Neuronal stem cell (in vitro differentiated cells): ENCODE data around the gene MAPKAPK3.

ENCODE experiments used
- DNase-seq: peaks from one replicate; pipeline ENCODE4 v3.0.0-alpha.2; 2013; ENCODE audit warnings: low spot score
- H2AFZ ChIP-seq: one replicate; pipeline ENCODE4 v1.6.1; 2013; ENCODE audit warnings: mild to moderate bottlenecking, low read length, inconsistent platforms
- H2AK5ac ChIP-seq: 2 replicates; pipeline ENCODE4 v1.6.1; 2013; ENCODE audit warnings: low read depth, mild to moderate bottlenecking, inconsistent platforms, low read length, moderate library complexity, mixed read lengths
- H2BK120ac ChIP-seq: 2 replicates; pipeline ENCODE4 v1.6.1; 2013; ENCODE audit warnings: low read depth, mild to moderate bottlenecking, inconsistent platforms, low read length, moderate library complexity, mixed read lengths
- H2BK12ac ChIP-seq: one replicate; pipeline ENCODE4 v1.6.1; 2013; ENCODE audit warnings: low read length, inconsistent platforms
- H2BK15ac ChIP-seq: 2 replicates; pipeline ENCODE4 v1.6.1; 2013; ENCODE audit warnings: mild to moderate bottlenecking, low read length, inconsistent platforms, mixed read lengths
- H2BK5ac ChIP-seq: one replicate; pipeline ENCODE4 v1.6.1; 2013; ENCODE audit warnings: inconsistent platforms, mild to moderate bottlenecking, low read length, moderate library complexity
- H3K14ac ChIP-seq: one replicate; pipeline ENCODE4 v1.6.1; 2013; ENCODE audit warnings: low read length, inconsistent platforms
- H3K18ac ChIP-seq: 2 replicates; pipeline ENCODE4 v1.6.1; 2013; ENCODE audit warnings: low read length, inconsistent platforms
- H3K23ac ChIP-seq: 2 replicates; pipeline ENCODE4 v1.6.1; 2013; ENCODE audit warnings: low read depth, mild to moderate bottlenecking, mixed read lengths, low read length, inconsistent platforms; ENCODE audit not compliant: poor library complexity
- H3K27ac ChIP-seq: replicated peaks from 3 replicates; pipeline ENCODE4 v1.5.1; 2013; ENCODE audit warnings: low read length, inconsistent platforms
- H3K27me3 ChIP-seq, 3 experiments: 2 replicates each; pipeline ENCODE4 v1.6.1; 2013; ENCODE audit warnings: low read length in 3 of 3, mild to moderate bottlenecking in 2 of 3, inconsistent platforms in 1 of 3, low read depth in 1 of 3, mixed read lengths in 1 of 3, moderate library complexity in 1 of 3; ENCODE audit not compliant: control insufficient read depth in 3 of 3, insufficient read depth in 3 of 3
- H3K36me3 ChIP-seq, 2 donors: replicated peaks in 1 of 2; 2 replicates each; pipeline ENCODE4 v1.6.1; 2013; ENCODE audit warnings: low read length in 2 of 2; ENCODE audit not compliant: control insufficient read depth in 2 of 2, insufficient read depth in 2 of 2
- H3K4ac ChIP-seq: 2 replicates; pipeline ENCODE4 v1.6.1; 2013; ENCODE audit warnings: inconsistent platforms, mild to moderate bottlenecking, low read length, moderate library complexity
- H3K4me1 ChIP-seq, 2 donors: 1 replicate in 1 of 2; 2 replicates in 1 of 2; pipeline ENCODE4 v1.6.1; 2013; ENCODE audit warnings: low read length in 2 of 2, low read depth in 1 of 2; ENCODE audit not compliant: control insufficient read depth in 2 of 2, insufficient read depth in 1 of 2
- H3K4me2 ChIP-seq: one replicate; pipeline ENCODE4 v1.6.1; 2013; ENCODE audit warnings: mild to moderate bottlenecking, low read length, inconsistent platforms; ENCODE audit not compliant: insufficient read depth, poor library complexity, severe bottlenecking
- H3K4me3 ChIP-seq, 2 donors: 2 replicates each; pipeline ENCODE4 v1.5.1; 2013; ENCODE audit warnings: low read length in 2 of 2, mild to moderate bottlenecking in 2 of 2, inconsistent platforms in 1 of 2, moderate library complexity in 1 of 2
- H3K79me1 ChIP-seq: one replicate; pipeline ENCODE4 v1.6.1; 2013; ENCODE audit warnings: low read depth, mild to moderate bottlenecking, inconsistent platforms, low read length, moderate library complexity
- H3K9ac ChIP-seq: one replicate; pipeline ENCODE4 v1.6.1; 2013; ENCODE audit warnings: mild to moderate bottlenecking, low read depth, low read length, inconsistent platforms; ENCODE audit not compliant: poor library complexity
- H3K9me3 ChIP-seq, 2 donors: replicated peaks in 1 of 2; 2 replicates each; pipeline versions ENCODE3 to v1.6.1; 2013; ENCODE audit warnings: low read length in 2 of 2, mild to moderate bottlenecking in 2 of 2, inconsistent platforms in 1 of 2, low read depth in 1 of 2, mixed read lengths in 1 of 2, moderate library complexity in 1 of 2; ENCODE audit not compliant: control insufficient read depth in 2 of 2, insufficient read depth in 1 of 2
- H4K8ac ChIP-seq: one replicate; pipeline ENCODE4 v1.6.1; 2013; ENCODE audit warnings: low read depth, mild to moderate bottlenecking, inconsistent platforms, low read length, moderate library complexity
- H4K91ac ChIP-seq: one replicate; pipeline ENCODE4 v1.6.1; 2013; ENCODE audit warnings: low read length, low read depth, mild to moderate bottlenecking, inconsistent platforms; ENCODE audit not compliant: poor library complexity
- WGBS, 2 donors: extraction: QIAGEN DNeasy Blood & Tissue Kit; methylation state at CpG; one replicate each; pipeline ENCODE4 v1.1.7; 2013; ENCODE audit warnings: missing lambda C conversion rate in 2 of 2, mixed read lengths in 1 of 2; ENCODE audit not compliant: insufficient read length in 2 of 2, insufficient replicate concordance in 1 of 2; ENCODE audit errors: extremely low coverage in 2 of 2; 5-methylcytosine and 5-hydroxymethylcytosine counted together

Gene MAPKAPK3

DNA sequence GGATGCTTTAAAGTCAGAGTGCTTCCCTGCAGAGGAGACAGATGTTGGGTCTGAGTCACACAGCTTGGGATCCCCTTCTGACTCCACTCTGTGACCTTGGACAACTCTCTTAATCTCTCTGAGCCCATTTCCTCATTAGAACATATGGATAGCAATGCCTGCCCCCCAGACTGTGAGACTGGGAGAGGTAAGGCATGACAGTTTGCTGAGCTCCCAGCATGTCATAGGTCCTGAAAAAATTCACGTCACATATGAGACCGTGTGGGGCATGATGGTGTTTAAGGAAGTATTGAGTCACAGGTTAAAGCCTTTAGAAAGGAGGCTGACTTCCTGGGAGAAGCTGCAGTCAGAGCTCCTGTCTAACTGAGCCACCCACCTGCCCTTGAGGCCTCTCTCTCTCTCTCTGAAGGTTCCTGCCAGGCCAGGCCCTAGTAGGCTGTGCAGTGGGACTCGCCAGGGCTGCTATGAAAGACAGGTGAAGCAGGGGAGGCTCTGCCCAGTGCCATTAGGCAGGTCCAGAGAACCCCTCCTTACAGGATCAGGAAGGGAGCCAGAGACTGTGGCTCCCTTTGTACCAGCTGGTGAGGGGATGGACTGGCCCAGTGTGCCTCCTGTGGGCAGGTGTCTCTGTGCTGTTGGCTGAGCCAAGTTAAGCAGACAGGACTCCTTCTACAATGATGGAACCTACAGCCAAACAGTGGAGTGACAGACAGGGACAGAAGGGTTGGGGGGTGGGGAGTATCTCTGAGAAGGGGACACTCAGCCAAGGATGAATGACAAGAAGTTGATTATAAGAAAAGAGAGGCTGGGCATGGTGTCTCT lies 38.3 kb downstream of the MAPKAPK3 start:
- peaks cover 10 to 14% of the 10 kb centered on the region in 2 donors for H3K4me1 ChIP-seq
- H2AFZ ChIP-seq, result no peak overlapping the region
- peak overlapping the region; percentile 23 for H3K18ac ChIP-seq
- no peak overlapping the region for H3K4me2 ChIP-seq
- no peaks in the 10 kb centered on the region for H3K27me3 ChIP-seq
- no peaks in the 10 kb centered on the region for H3K36me3 ChIP-seq
- H4K8ac ChIP-seq, result no peak overlapping the region
- peak overlapping the region; percentile 25 for H3K9ac ChIP-seq
- no peak for DNase-seq
- H3K4me3 ChIP-seq, result no peak overlapping the region
- peak overlapping the region; percentile 40 for H2AK5ac ChIP-seq
- peak overlapping the region; percentile 74 for H3K14ac ChIP-seq
- H2BK5ac ChIP-seq, result no peak overlapping the region
- H4K91ac ChIP-seq, result no peak overlapping the region
- H2BK12ac ChIP-seq, result no peak overlapping the region
- no peak overlapping the region for H3K4ac ChIP-seq
- H2BK15ac ChIP-seq, result no peak overlapping the region
- no peaks in the 10 kb centered on the region for H3K79me1 ChIP-seq
- H3K27ac ChIP-seq, result no peak overlapping the region
- H3K9me3 ChIP-seq, result no peaks in the 10 kb centered on the region
- H3K23ac ChIP-seq, result no peak overlapping the region
- H2BK120ac ChIP-seq, result no peak overlapping the region
- WGBS, 2 donors, result no CpG with 5 or more reads among the region's 3 CpGs

DNA sequence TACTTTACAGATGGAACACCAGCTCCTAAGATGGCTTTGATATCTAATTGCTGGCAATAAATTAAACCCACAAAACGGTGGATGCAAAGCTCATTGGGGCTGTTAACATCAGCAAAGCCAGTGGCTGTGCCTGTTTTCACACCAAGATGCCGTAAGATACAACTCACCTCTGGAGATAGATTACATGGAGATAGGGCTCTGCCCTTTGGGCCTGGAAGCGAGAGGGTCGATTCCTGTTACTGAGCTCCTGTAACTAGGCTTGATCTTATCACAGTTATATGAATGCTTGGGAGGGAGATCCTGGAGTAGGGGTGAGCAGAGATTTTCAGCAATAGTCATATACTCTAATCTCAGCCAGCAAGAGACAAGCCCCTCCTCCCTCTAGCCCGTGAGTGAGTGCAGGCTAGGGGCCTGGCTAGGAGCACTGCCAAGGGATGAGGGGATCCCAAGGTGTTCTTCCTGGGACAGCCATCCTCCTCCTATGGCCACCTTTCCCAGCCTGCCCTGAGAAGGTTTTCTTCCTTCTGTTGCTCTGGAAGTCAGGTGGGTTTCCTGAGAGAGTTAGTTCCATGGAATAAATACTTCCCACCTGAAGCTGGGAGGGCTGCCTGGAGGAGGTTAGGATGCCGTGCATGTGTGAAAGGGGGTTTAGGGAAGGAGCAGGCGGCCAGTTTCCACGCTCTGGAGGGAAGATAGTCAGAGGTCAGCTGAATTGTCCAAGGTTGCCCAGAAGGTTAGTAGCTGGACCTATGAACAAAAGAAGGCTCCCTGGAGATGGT lies 39.7 kb downstream of the MAPKAPK3 start:
- Histone ChIP-seq H4K8ac (no peak overlapping the region), H2AK5ac (no peak overlapping the region), H3K14ac (no peak overlapping the region), H3K18ac (no peak overlapping the region), H3K9ac (no peak overlapping the region), H3K9me3 (no peaks in the 10 kb centered on the region), H2BK5ac (no peak overlapping the region), H3K27ac (no peak overlapping the region), H2BK120ac (no peak overlapping the region), H4K91ac (no peak overlapping the region), H3K23ac (no peak overlapping the region), H2BK12ac (no peak overlapping the region), H3K79me1 (no peaks in the 10 kb centered on the region), H3K4me3 (no peak overlapping the region), H3K4ac (no peak overlapping the region), H3K4me1 (peaks cover 10 to 11% of the 10 kb centered on the region in 2 donors), H3K4me2 (no peak overlapping the region), H3K36me3 (no peaks in the 10 kb centered on the region), H2BK15ac (no peak overlapping the region), H2AFZ (no peak overlapping the region), H3K27me3 (no peaks in the 10 kb centered on the region)
- no CpG with 5 or more reads among the region's 8 CpGs for WGBS, 2 donors
- DNase-seq, result no peak

DNA sequence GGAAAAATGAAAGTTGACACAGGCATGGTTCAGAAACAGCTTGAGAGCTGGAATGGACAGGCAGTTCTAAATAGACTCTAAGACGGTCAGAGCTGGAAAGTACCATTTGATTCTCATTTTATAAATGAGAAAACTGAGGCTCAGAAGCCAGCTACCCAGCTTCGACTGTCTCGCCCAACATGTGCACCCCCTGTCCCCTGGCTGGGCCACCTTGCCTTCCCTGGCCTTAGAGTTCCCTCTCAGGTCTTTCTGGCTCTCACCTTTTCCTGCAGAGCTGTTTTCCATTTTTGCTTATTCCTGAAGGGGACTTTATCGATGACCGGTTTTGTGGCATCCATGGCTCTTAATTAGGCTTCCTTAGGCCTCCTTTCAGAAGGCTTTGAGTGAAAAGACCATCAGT lies 40.5 kb downstream of the MAPKAPK3 start:
- Histone ChIP-seq H3K27me3 (peaks cover 0 to 2% (median 0%) of the 10 kb centered on the region in 3 experiments), H2AFZ (no peak overlapping the region), H4K91ac (no peak overlapping the region), H3K14ac (no peak overlapping the region), H3K79me1 (no peaks in the 10 kb centered on the region), H3K23ac (no peak overlapping the region), H3K4me3 (no peak overlapping the region), H2AK5ac (no peak overlapping the region), H3K4me2 (no peak overlapping the region), H3K4ac (no peak overlapping the region), H4K8ac (no peak overlapping the region), H2BK5ac (no peak overlapping the region), H3K9ac (no peak overlapping the region), H2BK15ac (no peak overlapping the region), H2BK12ac (no peak overlapping the region), H3K27ac (no peak overlapping the region), H3K18ac (no peak overlapping the region), H3K36me3 (no peaks in the 10 kb centered on the region), H3K9me3 (no peaks in the 10 kb centered on the region), H2BK120ac (no peak overlapping the region), H3K4me1 (peaks cover 3 to 5% of the 10 kb centered on the region in 2 donors)
- no peak for DNase-seq
- no CpG with 5 or more reads among the region's 5 CpGs for WGBS, 2 donors

DNA sequence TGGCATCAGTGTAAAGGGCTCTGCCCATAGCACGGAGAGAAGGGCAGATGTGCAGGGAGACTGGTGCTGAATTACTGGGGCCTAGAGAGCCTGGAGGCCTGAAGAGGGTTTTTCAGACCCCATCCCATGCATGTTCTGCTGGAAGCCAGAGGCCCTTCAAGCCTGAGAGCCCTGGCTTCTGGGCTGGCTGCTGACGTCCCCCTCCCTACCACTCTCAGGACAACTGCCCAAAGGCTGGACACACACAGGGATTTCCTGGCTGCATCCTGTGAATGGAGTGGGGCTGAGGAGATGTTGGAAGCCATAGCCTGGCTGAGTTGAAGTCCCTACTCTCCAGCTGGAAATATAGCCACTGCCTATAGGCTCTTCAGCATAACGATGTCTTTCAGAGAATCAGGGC lies 40.9 kb downstream of the MAPKAPK3 start:
- Histone ChIP-seq H4K91ac (no peak overlapping the region), H3K18ac (peak overlapping the region; percentile 46), H3K9ac (no peak overlapping the region), H3K27me3 (peaks cover 0 to 6% (median 0%) of the 10 kb centered on the region in 3 experiments), H3K9me3 (no peaks in the 10 kb centered on the region), H2BK12ac (no peak overlapping the region), H2BK15ac (no peak overlapping the region), H2BK5ac (no peak overlapping the region), H4K8ac (no peak overlapping the region), H3K27ac (no peak overlapping the region), H3K79me1 (no peaks in the 10 kb centered on the region), H2AFZ (no peak overlapping the region), H3K4me2 (no peak overlapping the region), H3K4me3 (no peak overlapping the region), H3K4ac (no peak overlapping the region), H2BK120ac (no peak overlapping the region), H2AK5ac (no peak overlapping the region), H3K4me1 (peaks cover 0 to 2% of the 10 kb centered on the region in 2 donors), H3K14ac (no peak overlapping the region), H3K23ac (no peak overlapping the region), H3K36me3 (no peaks in the 10 kb centered on the region)
- WGBS, 2 donors, result no CpG with 5 or more reads among the region's 3 CpGs
- DNase-seq, result no peak
